ENCODE results near the gene KCNQ2. TPM values are rescaled to one million over a fixed set of nuclear protein-coding genes. Genes with fewer than 3 reads are reported as not detected.

KCNQ2 gene
- total RNA-seq, 1 experiment from 2014 or later, result 0.25 TPM

DNA sequence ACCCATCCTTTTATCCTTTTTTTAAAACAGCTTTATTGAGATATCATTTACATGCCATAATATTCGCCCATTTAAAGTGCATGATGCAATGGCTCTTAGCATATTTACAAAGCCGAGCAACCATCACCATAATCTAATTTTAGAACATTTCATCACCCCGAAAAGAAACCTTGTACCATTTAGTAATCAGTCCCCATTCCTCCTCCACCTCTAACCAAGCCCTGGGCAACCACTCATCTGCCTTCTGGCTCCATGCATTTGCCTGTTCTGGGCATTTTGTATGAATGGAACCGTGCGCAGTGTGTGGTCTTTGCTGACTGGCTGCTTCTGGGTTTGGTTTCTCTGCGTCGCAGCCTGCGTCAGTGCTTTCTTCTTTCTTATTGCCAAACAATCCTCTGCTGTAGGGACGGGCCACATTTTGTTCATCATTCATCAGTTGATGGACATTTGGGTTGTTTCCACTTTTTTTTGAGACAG, 36.7 kb upstream of the KCNQ2 start:
- CTCF ChIA-PET, result interaction anchor here (0.7 to 1.5 kb wide), 3 partner anchors 12 to 685 kb away, joined by 4 to 6 read pairs (median 4); partner anchors contain the start of gene PPDPF
- POLR2A ChIA-PET, result interaction anchor here (0.7 kb wide), 1 partner anchor 42 kb away, joined by 6 read pairs; no protein-coding TSS in a partner anchor
- Histone ChIP-seq H3K4me1 (no peaks in the 10 kb centered on the region), H3K27me3 (replicated peaks; ENCODE audit: control insufficient read depth, insufficient read depth, low read length) (no peaks in the 10 kb centered on the region; the same call in none of the 2 replicates), H3K9me3 (no peaks in the 10 kb centered on the region), H3K36me3 (ENCODE audit: control insufficient read depth, insufficient read depth, low read length) (no peaks in the 10 kb centered on the region), H3K4me3 (ENCODE audit: low read depth, low read length) (no peak overlapping the region)
- Mint-ChIP-seq H3K4me3 (ENCODE audit: unreplicated experiment) (no peak overlapping the region), H3K27me3 (ENCODE audit: insufficient read depth, unreplicated experiment) (peaks cover 27% of the 10 kb centered on the region), H3K4me1 (ENCODE audit: low read depth, unreplicated experiment) (no peaks in the 10 kb centered on the region), H3K9me3 (ENCODE audit: unreplicated experiment) (no peaks in the 10 kb centered on the region), H3K27ac (ENCODE audit: unreplicated experiment) (no peak overlapping the region), H3K36me3 (ENCODE audit: insufficient read depth, unreplicated experiment) (no peaks in the 10 kb centered on the region)
- TF ChIP-seq, protein P1, sequence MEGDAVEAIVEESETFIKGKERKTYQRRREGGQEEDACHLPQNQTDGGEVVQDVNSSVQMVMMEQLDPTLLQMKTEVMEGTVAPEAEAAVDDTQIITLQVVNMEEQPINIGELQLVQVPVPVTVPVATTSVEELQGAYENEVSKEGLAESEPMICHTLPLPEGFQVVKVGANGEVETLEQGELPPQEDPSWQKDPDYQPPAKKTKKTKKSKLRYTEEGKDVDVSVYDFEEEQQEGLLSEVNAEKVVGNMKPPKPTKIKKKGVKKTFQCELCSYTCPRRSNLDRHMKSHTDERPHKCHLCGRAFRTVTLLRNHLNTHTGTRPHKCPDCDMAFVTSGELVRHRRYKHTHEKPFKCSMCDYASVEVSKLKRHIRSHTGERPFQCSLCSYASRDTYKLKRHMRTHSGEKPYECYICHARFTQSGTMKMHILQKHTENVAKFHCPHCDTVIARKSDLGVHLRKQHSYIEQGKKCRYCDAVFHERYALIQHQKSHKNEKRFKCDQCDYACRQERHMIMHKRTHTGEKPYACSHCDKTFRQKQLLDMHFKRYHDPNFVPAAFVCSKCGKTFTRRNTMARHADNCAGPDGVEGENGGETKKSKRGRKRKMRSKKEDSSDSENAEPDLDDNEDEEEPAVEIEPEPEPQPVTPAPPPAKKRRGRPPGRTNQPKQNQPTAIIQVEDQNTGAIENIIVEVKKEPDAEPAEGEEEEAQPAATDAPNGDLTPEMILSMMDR (IDR thresholded peaks at IDR 0.05; ENCODE audit: insufficient read depth in 1 of 2, low read depth in 1 of 2, low read length in 1 of 2, severe bottlenecking in 1 of 2, unreplicated experiment in 1 of 2), result no peak
- intact Hi-C loops (cut with micrococcal nuclease; ENCODE audit: unreplicated experiment), result no loop called here
- no TSS peak for BruUV-seq (replicated peaks)
- DNase-seq, result no peak

DNA sequence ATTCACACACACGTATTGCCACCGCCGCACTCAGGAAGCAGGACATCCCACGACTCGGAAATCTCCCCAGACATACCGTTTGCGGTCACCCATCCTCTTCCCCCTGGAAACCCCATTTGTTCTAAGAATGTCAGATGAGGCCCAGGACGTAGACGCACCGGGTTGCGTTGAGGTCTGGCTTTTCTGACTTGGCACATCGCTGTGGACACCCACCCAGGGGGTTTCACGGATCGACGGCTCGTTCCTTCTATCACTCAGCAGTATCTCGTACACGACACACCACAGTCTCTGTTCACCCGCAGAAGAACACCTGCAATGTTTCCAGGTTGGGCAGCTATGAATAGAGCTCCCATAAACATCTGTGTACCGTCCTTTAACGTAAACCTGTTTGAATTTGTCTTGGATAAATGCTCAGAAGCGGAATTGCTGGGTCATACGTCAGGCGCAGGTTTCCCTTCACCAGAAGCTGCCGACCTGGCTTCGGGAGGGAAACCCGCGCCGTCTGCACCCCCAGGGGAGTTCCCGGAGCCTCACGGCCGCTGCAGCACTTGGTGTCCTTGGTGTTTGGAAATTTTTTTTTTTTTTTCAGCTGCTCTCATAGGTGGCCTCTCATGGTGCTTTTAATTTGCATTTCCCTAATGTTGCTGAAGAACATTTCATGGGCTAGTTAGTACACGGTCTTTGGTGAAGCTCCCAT, 35.8 kb upstream of the KCNQ2 start:
- ChIA-PET CTCF (interaction anchor here (0.6 to 1.5 kb wide), 5 partner anchors 13 to 705 kb away, joined by 4 to 7 read pairs (median 5); partner anchors contain the start of gene PPDPF), POLR2A (interaction anchor here (0.7 kb wide), 1 partner anchor 43 kb away, joined by 6 read pairs; no protein-coding TSS in a partner anchor)
- Mint-ChIP-seq H3K27ac (ENCODE audit: unreplicated experiment) (no peak overlapping the region), H3K36me3 (ENCODE audit: insufficient read depth, unreplicated experiment) (no peaks in the 10 kb centered on the region), H3K27me3 (ENCODE audit: insufficient read depth, unreplicated experiment) (peaks cover 27% of the 10 kb centered on the region), H3K4me3 (ENCODE audit: unreplicated experiment) (no peak overlapping the region), H3K9me3 (ENCODE audit: unreplicated experiment) (no peaks in the 10 kb centered on the region), H3K4me1 (ENCODE audit: low read depth, unreplicated experiment) (no peaks in the 10 kb centered on the region)
- H3K9me3 ChIP-seq, result no peaks in the 10 kb centered on the region
- H3K4me3 ChIP-seq (ENCODE audit: low read depth, low read length), result no peak overlapping the region
- intact Hi-C loops (cut with micrococcal nuclease; ENCODE audit: unreplicated experiment), result no loop called here
- no peaks in the 10 kb centered on the region for H3K36me3 ChIP-seq (ENCODE audit: control insufficient read depth, insufficient read depth, low read length)
- no peak for DNase-seq
- BruUV-seq (replicated peaks), result no TSS peak
- TF ChIP-seq, protein P1 (IDR thresholded peaks at IDR 0.05; ENCODE audit: insufficient read depth in 1 of 2, low read depth in 1 of 2, low read length in 1 of 2, severe bottlenecking in 1 of 2, unreplicated experiment in 1 of 2), result no peak
- H3K27me3 ChIP-seq (replicated peaks; ENCODE audit: control insufficient read depth, insufficient read depth, low read length), result no peaks in the 10 kb centered on the region; the same call in none of the 2 replicates
- H3K4me1 ChIP-seq, result no peaks in the 10 kb centered on the region

DNA sequence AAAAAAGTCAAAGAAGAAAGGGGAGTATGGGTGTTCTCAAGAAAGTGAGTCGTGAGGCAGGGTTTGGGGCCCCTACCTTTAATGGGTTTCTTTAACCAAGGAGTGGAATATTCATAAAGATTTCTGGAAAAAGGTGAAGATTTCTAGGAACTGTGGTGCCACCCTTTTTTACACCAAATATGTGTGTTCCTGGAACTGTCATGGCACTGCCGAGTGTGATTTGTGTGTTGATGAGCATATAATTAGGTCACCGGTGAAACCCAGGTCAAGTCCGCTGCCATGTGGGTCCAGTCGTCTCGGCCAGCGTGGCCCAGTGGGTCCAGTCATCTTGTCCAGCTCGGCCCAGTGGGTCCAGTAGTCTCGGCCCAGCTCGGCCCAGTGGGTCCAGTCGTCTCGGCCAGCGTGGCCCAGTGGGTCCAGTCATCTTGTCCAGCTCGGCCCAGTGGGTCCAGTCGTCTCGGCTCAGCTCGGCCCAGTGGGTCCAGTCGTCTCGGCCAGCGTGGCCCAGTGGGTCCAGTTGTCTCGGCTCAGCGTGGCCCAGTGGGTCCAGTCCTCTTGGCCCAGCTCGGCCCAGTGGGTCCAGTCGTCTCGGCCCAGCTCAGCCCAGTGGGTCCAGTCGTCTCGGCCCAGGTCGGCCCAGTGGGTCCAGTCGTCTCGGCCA, 34.8 kb upstream of the KCNQ2 start:
- no peaks in the 10 kb centered on the region for H3K4me1 Mint-ChIP-seq (ENCODE audit: low read depth, unreplicated experiment)
- Histone ChIP-seq H3K4me1 (no peaks in the 10 kb centered on the region), H3K9me3 (no peaks in the 10 kb centered on the region), H3K36me3 (ENCODE audit: control insufficient read depth, insufficient read depth, low read length) (no peaks in the 10 kb centered on the region), H3K4me3 (ENCODE audit: low read depth, low read length) (no peak overlapping the region), H3K27me3 (replicated peaks; ENCODE audit: control insufficient read depth, insufficient read depth, low read length) (no peaks in the 10 kb centered on the region; the same call in 1 of the 2 replicates)
- no peak overlapping the region for H3K4me3 Mint-ChIP-seq (ENCODE audit: unreplicated experiment)
- DNase-seq, result no peak
- intact Hi-C loops (cut with micrococcal nuclease; ENCODE audit: unreplicated experiment), result no loop called here
- no peaks in the 10 kb centered on the region for H3K36me3 Mint-ChIP-seq (ENCODE audit: insufficient read depth, unreplicated experiment)
- TF ChIP-seq, protein P1 (IDR thresholded peaks at IDR 0.05; ENCODE audit: insufficient read depth in 1 of 2, low read depth in 1 of 2, low read length in 1 of 2, severe bottlenecking in 1 of 2, unreplicated experiment in 1 of 2), result no peak
- no peaks in the 10 kb centered on the region for H3K9me3 Mint-ChIP-seq (ENCODE audit: unreplicated experiment)
- ChIA-PET POLR2A (no interaction called here), CTCF (no interaction called here)
- peaks cover 22% of the 10 kb centered on the region for H3K27me3 Mint-ChIP-seq (ENCODE audit: insufficient read depth, unreplicated experiment)
- no peak overlapping the region for H3K27ac Mint-ChIP-seq (ENCODE audit: unreplicated experiment)
- BruUV-seq (replicated peaks), result no TSS peak

All from Caco-2 (cell line).